ENCODE measurements around the gene LPAR3.

- TF ChIP-seq EZH2 (IDR thresholded peaks at IDR 0.05; ENCODE audit: low read length, missing control alignments), result no peak
- peak; percentile 85 to 92 for TF ChIP-seq CTCF (conservative IDR thresholded peaks at IDR 0.05 in 1 of 2, IDR thresholded peaks at IDR 0.05 in 1 of 2; ENCODE audit: low read depth in 1 of 2, low read length in 2 of 2)
Measured at GRCh38 chr1:84936116-84936810, 43.3 kb upstream of the LPAR3 start.

Measured in fibroblast of lung (primary cell).